ENCODE measurements around the gene IL1RN.

Gene IL1RN

DNA sequence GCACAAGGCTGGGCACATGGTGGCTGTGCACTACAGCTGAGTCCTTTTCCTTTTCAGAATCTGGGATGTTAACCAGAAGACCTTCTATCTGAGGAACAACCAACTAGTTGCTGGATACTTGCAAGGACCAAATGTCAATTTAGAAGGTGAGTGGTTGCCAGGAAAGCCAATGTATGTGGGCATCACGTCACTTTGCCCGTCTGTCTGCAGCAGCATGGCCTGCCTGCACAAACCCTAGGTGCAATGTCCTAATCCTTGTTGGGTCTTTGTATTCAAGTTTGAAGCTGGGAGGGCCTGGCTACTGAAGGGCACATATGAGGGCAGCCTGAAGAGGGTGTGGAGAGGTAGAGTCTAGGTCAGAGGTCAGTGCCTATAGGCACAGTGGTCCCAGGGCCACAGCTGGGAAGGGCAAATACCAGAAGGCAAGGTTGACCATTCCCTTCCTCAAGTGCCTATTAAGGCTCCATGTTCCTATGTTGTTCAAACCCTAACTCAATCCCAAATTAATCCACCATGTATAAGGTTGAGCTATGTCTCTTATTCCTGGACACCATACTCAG is 2.2 kb downstream of the IL1RN start:
- DNase-seq, result no peak

DNA sequence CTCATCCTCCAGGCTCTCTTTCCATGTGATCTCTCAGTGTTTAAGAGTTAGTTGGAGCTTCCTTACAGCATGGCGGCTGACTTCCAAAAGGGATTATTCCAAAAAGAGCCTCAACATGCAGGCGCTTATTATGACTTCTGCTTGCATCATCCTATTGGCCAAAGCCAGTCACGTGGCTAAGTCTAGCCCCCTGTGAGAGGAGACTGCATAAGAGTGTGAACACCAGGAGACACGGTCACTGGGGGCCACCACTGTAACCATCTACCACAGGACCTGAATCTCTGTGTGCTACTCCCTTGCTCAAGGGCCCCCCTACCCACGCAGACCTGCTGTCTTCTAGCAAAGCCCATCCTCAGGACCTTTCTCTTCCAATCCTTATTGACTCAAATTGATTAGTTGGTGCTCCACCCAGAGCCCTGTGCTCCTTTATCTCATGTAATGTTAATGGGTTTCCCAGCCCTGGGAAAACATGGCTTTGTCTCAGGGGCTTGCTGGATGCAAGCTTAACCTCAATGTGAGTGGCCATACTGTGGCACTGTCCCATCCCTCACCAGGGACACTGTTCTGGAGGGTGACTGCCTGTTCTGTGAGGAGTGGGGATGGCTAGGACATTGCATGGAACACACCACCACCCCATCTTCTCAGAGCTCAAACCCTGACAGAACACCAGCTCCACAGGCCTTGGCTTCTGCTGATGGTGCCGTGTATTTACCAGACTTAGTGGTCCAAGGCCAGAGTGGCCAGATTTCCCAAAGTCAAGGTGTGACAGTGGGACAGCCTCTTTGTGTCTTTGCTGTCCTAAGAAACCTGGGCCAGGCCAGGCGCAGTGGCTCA is 4.2 kb downstream of the IL1RN start:
- DNase-seq, result no peak

DNA sequence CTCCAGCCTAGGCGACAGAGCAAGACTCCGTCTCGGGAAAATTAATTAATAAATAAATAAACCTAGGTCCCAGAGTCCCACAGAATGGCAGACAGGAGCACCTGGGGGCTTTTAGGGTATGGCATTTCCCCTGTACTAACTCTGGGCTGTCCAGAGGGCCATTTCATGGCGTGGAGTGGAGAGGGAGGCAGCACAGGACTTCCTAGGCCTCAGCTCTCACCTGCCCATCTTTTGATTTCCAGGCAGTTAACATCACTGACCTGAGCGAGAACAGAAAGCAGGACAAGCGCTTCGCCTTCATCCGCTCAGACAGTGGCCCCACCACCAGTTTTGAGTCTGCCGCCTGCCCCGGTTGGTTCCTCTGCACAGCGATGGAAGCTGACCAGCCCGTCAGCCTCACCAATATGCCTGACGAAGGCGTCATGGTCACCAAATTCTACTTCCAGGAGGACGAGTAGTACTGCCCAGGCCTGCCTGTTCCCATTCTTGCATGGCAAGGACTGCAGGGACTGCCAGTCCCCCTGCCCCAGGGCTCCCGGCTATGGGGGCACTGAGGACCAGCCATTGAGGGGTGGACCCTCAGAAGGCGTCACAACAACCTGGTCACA is 5.1 kb downstream of the IL1RN start:
- DNase-seq, result no peak

DNA sequence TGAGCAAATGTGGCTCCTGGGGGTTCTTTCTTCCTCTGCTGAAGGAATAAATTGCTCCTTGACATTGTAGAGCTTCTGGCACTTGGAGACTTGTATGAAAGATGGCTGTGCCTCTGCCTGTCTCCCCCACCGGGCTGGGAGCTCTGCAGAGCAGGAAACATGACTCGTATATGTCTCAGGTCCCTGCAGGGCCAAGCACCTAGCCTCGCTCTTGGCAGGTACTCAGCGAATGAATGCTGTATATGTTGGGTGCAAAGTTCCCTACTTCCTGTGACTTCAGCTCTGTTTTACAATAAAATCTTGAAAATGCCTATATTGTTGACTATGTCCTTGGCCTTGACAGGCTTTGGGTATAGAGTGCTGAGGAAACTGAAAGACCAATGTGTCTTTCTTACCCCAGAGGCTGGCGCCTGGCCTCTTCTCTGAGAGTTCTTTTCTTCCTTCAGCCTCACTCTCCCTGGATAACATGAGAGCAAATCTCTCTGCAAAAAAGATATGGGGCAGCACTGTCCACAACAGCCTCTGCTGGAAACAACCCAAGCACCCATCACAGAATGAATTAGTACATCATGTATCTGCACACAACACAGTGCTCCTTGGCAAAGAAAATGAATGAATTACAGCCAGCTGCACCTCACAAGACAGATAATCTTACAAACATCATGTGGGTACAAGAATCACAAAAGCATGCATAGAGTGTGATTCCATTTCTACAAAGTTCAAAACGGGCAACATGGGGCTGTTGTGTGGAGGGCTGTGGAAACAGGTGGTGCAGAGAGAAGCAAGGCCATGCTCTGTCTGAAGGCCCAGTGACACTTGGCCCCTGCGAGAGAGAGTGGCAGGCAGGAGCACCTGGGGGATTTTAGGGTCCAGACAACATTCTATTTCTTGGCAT is 6.6 kb downstream of the IL1RN start:
- DNase-seq, result no peak

DNA sequence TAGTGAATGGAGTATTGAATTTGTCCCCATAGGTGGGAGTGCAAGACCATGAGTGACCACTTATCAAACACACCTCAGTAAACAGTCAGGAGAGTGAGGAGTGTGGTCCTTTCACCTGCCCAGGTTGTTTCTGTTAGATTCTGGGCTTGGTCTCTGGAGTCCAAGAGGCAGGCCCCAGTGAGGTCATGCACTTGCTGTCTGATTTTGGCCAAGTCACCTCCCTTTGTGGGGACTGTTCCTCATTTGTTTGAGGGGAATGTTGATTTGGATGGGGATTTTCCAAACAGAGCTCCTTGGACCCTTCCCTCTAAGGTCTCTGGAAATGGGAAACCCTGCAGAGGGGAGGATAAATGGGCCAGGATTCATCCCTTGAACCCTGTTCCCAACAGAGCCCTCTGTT is 7.3 kb downstream of the IL1RN start:
- no peak for DNase-seq

DNA sequence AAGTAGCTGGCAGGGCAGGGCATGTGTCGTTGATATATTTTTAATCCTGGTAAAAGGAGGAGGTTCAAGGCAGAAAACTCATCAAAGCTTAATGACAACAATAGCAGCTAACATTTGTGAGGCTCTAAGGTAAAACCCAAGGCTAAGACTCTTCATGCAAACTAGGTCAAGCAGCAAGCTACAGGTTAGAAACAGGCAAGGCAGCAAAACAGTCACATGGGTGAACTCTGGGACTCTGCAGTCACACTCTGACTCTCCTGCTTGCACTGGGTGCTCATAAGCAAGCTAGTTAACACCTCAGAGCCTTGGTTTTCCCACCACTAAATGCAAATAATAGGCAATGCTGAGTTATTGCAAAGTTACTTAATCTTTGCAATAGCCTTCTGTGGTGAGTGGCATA is 7.9 kb downstream of the IL1RN start:
- no peak for DNase-seq

DNA sequence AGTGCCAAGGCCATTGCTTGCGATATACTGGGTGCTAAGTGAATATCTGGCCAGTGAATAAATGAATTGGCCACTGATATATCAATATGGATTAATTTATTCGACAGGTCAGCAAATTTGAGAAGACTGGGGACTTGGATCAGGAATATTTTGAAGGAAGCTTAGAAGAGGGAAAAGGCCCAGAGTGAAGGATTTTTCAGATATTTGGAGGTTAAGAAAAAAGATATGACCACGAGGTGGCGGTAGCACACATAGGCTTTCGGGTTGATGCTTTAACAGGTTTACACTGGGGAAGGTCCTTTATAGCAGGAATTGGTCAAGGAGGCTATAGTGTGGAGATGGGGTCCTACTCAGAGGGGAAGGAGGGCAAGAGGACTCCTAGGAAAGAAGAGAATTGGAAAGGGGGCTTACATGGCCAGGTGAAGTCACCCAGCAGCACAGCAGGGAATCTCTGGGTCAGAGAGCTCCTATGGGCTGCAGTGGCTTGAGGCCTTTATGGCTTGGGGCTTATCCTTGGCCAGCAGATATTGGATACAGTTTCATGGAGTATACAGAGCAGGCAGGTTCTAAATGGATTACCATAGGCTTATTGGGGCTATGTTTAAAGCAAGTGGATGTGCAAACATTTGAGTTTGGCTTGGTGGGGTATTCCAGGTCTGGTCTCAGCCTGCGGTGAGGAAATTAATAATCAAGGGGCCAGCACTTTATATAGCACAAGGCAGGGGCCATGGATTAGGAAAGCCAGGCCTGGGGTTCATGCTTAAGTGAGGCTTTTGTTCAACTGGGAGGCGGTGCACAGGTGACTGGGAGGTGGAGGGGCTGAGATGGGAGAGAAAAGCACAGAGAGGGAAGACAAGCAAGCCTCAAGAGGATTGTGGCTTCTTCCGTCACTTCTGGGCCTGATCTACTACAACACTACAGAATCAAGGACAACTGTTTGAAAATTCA is 9.7 kb downstream of the IL1RN start:
- peak in 1 of 2 experiments; percentile 30 for DNase-seq

DNA sequence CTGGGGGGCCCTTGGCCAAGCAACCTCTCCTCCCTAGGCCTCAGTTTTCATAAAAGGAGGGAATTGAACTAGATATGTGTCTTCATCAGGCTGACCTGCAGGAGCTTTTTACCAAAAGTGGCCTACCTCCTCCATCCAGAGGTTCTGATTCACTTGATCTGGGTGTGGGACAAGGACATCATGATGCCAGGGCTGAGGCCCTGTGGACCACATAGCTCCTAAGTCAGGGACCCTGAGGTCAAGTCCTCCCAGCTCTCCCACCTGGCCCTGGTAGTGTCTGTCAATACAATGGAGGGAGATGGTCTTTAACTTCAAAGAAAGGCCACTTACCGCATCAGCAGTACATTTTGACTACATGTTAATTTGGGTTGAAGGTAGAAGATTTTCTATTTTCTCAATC is 10.4 kb downstream of the IL1RN start:
- no peak for DNase-seq

DNA sequence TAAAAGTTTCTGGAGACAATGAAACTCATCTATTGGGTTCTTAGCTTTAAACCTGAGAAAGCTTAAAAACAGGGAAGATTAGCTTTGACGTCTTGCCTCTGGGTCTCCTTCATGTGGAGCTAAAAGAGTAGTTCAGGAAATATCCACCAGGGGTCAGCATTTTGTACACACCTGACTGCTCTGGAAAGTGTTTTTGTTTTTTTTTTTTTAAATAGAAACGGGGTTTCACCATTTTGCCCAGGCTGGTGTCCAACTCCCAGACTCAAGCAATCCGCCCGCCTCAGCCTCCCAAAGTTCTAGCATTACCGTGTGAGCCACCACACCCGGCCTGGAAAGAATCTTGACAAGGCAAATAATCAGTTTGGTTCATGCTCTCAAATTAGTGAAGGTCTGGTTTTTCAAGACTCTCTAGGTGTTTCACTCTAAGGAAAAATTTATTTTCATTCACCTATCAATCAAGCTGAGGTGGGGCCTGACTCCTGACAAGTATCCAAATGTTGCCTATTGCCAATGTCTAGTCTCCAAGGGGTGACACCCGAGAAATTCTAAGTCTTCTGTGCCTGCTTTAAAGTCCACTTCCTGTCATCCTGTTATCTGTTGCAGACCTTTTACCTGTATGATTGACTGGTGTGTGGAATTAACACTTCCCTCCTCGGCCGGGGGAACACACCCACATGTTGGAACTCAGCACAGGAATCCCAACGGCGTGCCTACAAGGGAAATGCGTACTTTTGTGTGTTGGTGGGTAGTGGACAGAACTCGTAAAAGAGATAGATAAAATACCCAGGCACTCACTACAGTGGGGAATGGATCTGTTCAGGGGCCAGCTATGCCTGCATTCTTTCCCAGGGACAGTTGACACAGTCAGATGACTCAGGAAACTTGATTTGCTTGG is 11.3 kb downstream of the IL1RN start:
- DNase-seq, result peak; percentile 10 to 46

DNA sequence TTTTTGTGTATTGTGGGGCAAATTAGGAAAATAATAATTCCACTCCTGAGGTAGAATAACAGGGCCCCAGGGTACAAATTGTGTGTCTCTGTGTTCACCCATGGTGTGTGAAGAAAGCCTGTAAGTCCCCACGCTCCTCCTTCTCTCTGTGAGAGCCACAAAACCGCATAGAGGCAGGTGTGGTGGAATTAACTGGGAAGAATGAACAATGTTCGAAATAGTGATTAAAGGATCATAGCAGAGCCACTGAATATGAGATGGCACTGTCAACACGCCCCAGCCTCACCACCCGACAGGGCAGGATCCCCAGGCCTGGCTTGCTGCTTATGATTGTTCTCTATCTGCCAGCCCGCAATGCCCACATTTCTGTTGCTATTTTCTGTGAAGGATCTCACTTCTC is 14.1 kb downstream of the IL1RN start:
- DNase-seq, result no peak

DNA sequence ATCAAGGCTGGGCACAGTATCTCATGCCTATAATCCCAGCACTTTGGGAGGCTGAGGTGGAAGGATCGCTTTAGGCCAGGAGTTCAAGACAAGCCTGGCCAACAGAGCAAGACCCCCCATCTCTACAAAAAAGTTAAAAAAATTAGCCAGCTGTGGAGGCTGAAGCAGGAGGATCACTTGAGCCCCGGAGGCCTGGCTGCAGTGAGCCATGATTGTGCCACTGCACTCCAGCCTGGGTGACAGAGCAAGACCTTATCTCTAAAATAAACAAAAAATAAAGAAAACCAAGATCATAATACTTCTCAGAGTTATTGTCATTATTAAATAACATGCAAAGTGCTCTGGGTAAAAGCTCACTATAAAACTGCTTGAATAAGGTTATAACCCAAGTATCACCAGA is 14.9 kb downstream of the IL1RN start:
- no peak for DNase-seq

DNA sequence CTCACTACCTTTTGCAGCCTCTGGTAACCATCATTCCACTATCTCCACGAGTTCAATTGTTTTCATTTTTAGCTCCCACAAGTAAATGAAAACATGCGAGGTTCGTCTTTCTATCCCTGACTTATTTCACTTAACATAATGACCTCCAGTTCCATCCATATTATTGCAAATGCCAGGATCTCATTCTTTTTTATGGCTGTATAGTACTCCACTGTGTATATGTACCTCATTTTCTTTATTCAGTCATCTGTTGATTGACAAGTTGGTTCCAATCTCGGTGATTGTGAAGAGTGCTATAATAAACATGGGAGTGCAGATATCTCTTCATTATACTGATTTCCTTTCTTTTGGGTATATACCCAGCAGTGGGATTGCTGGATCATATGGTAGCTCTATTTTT is 16.9 kb downstream of the IL1RN start:
- no peak for DNase-seq

DNA sequence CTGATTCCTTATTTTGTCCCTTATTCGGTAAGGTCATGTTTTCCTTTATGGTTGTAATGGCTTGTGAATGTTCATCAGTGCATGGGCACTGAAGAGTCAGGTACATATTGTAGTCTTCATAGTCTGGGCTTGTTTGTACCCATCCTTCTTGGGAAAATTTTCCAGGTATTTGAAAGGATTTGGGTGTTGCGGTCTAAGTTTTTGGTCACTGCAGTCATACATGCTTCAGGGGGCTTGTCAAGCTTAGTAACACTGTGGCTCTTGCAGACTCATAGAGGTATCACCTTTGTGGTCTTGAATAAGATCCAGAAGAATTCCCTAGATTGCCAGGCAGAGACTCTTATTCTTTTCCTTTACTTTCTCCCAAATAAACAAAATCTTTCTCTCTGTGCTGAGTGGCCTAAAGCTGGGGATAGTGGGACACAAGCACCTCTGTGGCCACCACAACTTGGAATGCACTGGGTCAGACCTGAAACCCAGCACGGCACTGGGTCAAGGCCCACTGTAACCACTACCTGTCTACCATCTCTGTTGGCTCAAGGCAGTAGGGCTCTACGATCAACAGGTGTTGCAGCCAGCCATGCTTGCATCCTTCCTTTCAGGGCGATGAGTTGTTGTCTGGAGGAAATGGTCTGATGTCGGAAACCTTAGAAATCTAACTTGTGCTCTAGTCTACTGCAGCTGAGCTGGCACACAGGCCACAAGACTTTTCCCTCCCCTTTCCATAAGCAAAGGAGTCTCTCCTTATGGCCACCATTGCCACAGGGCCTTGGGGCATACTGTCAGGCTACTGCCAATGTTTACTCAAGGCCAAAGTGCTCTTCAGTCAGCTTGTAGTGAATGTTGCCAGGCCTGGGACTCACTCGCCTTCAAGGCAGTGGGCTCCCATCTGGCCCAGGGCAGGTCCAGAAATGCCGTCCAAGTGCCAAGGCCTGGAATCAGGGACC is 21.5 kb downstream of the IL1RN start:
- no peak for DNase-seq

DNA sequence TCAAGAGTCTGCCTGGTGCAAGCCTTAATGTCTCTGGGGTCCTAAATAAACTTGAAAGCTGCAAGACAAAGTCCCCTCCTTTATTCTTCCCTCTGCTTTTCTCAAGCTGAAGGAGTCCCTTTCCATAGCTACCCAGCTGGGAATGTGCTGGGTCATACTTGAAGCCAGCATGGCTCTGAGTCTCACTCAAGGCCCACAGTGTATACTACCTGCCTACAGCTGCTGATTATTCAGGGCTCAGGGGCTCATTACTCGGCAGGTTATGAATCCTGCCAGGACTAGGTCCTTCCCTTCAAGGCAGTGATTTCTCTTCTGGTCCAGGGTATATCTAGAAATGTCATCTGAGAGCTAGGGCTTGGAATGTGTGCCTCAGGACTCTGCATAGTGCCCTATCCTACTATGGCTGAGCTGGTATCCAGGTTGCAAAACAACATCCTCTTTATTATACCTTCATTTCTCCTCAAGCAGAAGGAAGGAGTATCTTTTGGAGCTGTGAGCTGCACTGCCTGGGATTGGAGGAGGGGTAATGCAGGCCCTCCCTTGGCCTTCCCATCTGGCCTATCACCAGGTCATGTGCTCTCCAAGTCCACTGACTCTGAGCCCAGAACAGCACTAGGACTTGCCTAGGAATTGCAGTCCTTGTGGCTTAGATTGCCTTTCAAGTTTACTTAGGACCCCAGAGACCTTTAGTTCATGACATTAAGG is 22.3 kb downstream of the IL1RN start:
- DNase-seq, result no peak

DNA sequence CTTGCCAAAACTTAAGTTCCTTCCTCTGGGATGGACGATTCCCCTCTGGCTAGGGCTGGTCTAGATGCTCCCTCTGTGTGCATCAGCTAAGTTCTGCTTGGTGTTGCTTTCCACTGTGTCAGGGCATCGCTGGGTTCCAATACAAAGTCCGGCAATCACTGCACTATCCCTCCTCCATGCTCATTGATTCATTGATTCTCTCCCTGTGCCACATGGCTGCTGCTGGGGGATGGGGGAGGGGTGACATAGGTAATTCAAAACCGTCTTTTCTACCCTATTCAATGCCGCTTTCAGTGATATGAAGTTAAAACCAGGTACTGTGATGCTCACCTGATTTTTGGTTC is 22.8 kb downstream of the IL1RN start:
- DNase-seq, result no peak

DNA sequence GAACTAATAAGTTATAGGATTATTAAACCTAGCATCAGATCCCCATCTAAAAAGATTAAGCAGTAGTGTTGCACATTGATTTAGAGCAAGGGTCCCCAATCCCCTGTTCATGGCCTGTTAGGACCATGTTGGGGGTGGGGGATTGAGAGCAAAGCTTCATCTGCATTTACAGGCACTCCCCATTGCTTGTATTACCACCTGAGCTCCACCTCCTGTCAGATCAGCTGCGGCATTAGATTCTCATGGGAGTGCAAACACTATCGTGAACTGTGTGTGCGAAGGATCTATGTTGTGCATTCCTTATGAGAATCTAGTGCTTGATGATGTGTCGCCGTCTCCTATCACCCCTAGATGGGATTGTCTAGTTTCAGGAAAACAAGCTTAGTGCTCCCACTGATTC is 27.9 kb downstream of the IL1RN start:
- DNase-seq, result no peak

DNA sequence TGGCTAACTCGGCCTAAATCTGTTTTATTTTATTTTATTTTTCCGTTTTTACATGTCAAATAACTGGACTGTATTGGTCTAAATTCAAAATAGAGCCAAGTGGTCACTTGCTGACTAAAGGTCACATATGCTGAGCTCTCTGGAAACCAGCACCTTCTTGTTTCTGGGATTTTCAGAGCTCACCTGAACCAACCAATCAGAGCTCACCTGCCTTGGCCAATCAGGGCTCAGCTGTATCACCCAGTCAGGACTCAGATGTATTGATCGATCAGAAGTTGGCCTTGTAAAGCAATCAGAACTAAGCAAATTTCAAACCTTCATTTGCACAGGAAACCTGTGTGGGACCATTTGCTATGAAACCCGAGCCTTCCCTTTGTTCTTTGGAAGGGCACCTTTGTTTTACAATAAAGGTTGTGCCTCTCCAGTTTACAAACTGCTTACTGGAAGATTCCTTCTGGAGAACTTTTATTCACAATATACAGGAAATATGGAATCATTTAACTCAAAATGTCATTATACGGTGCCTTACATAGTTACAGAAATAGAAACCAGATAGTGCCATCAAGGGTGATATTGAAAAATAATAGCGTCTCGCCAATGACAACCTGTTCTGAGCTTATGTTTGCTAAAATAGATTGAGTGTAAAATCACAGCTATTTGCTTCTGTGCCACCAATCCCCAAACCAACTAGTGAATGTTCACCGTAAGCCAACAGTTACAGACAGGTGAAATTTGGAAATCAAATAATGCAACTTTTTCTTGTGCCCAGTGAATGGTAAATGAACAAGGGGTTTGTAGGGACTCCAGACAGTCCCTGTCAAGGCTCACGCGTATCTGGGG is 29.1 kb downstream of the IL1RN start:
- DNase-seq, result no peak
